ENCODE results near the gene PPFIBP1. TPM values are rescaled to one million over a fixed set of nuclear protein-coding genes. Genes with fewer than 3 reads are reported as not detected.

The PPFIBP1 gene
- total and polyA plus RNA-seq, 2 of the 13 experiments (the other 11 are each of a cell fraction or from before 2014, with no cell fraction given), result 16.2 to 21.8 TPM

DNA sequence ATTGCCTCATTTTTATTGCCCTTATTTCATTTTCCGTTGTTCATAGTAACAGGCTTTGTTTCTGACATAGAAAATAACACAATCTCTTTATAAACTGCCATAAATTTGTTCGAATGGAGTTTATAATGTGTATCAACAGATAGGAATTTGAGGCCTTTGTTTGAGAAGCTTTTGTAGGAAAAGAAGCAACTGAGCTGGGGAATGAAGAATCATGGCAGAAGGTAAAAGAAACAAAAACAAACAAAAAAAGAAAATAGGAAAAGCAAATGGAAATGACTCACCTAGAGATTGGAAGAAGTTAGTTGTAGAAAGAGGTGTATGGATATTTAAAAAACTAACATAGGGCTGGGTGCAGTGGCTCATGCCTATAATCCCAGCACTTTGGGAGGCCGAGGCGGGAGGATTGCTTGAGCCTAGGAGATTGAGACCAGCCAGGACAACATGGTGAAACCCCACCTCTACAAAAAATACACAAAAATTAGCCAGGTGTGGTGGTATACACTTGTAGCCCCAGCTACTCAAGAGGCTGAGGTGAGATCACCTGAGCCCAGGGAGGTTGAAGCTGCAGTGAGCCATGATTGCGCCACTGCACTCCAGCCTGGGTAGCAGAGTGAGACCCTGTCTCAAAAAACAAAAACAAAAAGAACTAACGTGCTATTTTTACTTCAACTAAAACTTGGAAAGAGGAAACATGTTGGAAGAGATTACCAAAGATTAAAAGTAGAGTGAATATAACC lies 171.7 kb downstream of the PPFIBP1 start:
- intact Hi-C loops (cut with micrococcal nuclease; ENCODE audit: unreplicated experiment) (no loop called here), in situ Hi-C loops (cut with HindIII; ENCODE audit: extremely low pct_ligation_motif_present, low pct_unique_long_range_greater_than_20kb) (no loop called here)
- no peaks in the 10 kb centered on the region for H4K20me1 ChIP-seq (ENCODE audit: insufficient read depth, low read length)
- H3K27me3 ChIP-seq (ENCODE audit: control insufficient read depth in 1 of 2, insufficient read depth in 2 of 2, low read length in 2 of 2), result no peaks in the 10 kb centered on the region
- H2AFZ ChIP-seq (ENCODE audit: low read length), result no peak overlapping the region
- DNase-seq (ENCODE audit: low spot score), result no peak
- H3K79me2 ChIP-seq (ENCODE audit: insufficient read depth, low read length), result no peaks in the 10 kb centered on the region
- no peaks in the 10 kb centered on the region for H3K9me3 ChIP-seq (ENCODE audit: low read length)
- H3K9ac ChIP-seq (ENCODE audit: insufficient read depth, low read depth, low read length), result no peak overlapping the region
- peak overlapping the region; percentile 61 for H3K27ac ChIP-seq (ENCODE audit: extremely low read length, insufficient read depth, low read length)
- H3K36me3 ChIP-seq (replicated peaks in 1 of 2; ENCODE audit: control insufficient read depth in 1 of 2, insufficient read depth in 2 of 2, low read length in 2 of 2), result peaks cover 0 to 8% of the 10 kb centered on the region in 2 experiments; a peak in 2 of 5 replicates
- H3K4me3 ChIP-seq (replicated peaks in 1 of 3; ENCODE audit: insufficient read depth in 1 of 3, low read depth in 2 of 3, low read length in 3 of 3), result no peak overlapping the region
- no TSS peak for BruUV-seq (replicated peaks)
- H3K4me2 ChIP-seq (ENCODE audit: low read depth, low read length), result peak overlapping the region; percentile 55
- no peak for FAIRE-seq
- ATAC-seq, result peak; percentile 66
- 84% methylated on average over 6 of the region's 6 CpGs for WGBS (ENCODE audit: low lambda C conversion rate)
- ChIA-PET CTCF (ENCODE audit: low intra/inter-chr PET ratio, low total read pairs) (no interaction called here), POLR2A (interaction anchor here (2.0 to 3.4 kb wide), 2 partner anchors 10 to 14 kb away, joined by 14 to 18 read pairs; no protein-coding TSS in a partner anchor)
- TF ChIP-seq, protein P1, sequence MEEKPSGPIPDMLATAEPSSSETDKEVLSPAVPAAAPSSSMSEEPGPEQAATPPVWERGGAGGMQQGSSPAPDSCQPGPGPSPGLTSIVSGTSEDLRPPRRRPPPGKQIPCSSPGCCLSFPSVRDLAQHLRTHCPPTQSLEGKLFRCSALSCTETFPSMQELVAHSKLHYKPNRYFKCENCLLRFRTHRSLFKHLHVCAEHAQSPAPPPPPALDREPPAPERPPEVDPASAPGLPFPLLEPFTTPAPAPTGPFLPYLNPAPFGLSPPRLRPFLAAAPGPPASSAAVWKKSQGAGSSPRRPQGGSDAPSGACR (CRISPR knock-in tag; IDR thresholded peaks at IDR 0.05), result no peak
- 0 out of 2 replicates have a peak, but pooled peaks have one; percentile 2 for TF ChIP-seq DPF2 (CRISPR knock-in tag; IDR thresholded peaks at IDR 0.05; ENCODE audit: borderline replicate concordance, low read depth)
- no peak for TF ChIP-seq ZNF883 (CRISPR knock-in tag; IDR thresholded peaks at IDR 0.05; ENCODE audit: not compliant biosample characterization)
- peak; percentile 76 for TF ChIP-seq CEBPG (CRISPR knock-in tag; IDR thresholded peaks at IDR 0.05)
- no peak for TF ChIP-seq ZNF652 (CRISPR knock-in tag; IDR thresholded peaks at IDR 0.05; ENCODE audit: borderline replicate concordance, low read depth)
- TF ChIP-seq GATAD2A (CRISPR knock-in tag; IDR thresholded peaks at IDR 0.05), result peak; percentile 60
- TF ChIP-seq LCORL (IDR thresholded peaks at IDR 0.05), result no peak
- TF ChIP-seq LCORL (CRISPR knock-in tag; IDR thresholded peaks at IDR 0.05), result 0 out of 2 replicates have a peak, but pooled peaks have one; percentile 39
- TF ChIP-seq, protein P2, sequence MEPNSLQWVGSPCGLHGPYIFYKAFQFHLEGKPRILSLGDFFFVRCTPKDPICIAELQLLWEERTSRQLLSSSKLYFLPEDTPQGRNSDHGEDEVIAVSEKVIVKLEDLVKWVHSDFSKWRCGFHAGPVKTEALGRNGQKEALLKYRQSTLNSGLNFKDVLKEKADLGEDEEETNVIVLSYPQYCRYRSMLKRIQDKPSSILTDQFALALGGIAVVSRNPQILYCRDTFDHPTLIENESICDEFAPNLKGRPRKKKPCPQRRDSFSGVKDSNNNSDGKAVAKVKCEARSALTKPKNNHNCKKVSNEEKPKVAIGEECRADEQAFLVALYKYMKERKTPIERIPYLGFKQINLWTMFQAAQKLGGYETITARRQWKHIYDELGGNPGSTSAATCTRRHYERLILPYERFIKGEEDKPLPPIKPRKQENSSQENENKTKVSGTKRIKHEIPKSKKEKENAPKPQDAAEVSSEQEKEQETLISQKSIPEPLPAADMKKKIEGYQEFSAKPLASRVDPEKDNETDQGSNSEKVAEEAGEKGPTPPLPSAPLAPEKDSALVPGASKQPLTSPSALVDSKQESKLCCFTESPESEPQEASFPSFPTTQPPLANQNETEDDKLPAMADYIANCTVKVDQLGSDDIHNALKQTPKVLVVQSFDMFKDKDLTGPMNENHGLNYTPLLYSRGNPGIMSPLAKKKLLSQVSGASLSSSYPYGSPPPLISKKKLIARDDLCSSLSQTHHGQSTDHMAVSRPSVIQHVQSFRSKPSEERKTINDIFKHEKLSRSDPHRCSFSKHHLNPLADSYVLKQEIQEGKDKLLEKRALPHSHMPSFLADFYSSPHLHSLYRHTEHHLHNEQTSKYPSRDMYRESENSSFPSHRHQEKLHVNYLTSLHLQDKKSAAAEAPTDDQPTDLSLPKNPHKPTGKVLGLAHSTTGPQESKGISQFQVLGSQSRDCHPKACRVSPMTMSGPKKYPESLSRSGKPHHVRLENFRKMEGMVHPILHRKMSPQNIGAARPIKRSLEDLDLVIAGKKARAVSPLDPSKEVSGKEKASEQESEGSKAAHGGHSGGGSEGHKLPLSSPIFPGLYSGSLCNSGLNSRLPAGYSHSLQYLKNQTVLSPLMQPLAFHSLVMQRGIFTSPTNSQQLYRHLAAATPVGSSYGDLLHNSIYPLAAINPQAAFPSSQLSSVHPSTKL (CRISPR knock-in tag; IDR thresholded peaks at IDR 0.05), result peak; percentile 10; the same call in 1 of the 2 replicates
- TF ChIP-seq, protein P3, sequence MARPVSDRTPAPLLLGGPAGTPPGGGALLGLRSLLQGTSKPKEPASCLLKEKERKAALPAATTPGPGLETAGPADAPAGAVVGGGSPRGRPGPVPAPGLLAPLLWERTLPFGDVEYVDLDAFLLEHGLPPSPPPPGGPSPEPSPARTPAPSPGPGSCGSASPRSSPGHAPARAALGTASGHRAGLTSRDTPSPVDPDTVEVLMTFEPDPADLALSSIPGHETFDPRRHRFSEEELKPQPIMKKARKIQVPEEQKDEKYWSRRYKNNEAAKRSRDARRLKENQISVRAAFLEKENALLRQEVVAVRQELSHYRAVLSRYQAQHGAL (CRISPR knock-in tag; IDR thresholded peaks at IDR 0.05; ENCODE audit: not compliant biosample characterization), result no peak
- TF ChIP-seq, protein P4, sequence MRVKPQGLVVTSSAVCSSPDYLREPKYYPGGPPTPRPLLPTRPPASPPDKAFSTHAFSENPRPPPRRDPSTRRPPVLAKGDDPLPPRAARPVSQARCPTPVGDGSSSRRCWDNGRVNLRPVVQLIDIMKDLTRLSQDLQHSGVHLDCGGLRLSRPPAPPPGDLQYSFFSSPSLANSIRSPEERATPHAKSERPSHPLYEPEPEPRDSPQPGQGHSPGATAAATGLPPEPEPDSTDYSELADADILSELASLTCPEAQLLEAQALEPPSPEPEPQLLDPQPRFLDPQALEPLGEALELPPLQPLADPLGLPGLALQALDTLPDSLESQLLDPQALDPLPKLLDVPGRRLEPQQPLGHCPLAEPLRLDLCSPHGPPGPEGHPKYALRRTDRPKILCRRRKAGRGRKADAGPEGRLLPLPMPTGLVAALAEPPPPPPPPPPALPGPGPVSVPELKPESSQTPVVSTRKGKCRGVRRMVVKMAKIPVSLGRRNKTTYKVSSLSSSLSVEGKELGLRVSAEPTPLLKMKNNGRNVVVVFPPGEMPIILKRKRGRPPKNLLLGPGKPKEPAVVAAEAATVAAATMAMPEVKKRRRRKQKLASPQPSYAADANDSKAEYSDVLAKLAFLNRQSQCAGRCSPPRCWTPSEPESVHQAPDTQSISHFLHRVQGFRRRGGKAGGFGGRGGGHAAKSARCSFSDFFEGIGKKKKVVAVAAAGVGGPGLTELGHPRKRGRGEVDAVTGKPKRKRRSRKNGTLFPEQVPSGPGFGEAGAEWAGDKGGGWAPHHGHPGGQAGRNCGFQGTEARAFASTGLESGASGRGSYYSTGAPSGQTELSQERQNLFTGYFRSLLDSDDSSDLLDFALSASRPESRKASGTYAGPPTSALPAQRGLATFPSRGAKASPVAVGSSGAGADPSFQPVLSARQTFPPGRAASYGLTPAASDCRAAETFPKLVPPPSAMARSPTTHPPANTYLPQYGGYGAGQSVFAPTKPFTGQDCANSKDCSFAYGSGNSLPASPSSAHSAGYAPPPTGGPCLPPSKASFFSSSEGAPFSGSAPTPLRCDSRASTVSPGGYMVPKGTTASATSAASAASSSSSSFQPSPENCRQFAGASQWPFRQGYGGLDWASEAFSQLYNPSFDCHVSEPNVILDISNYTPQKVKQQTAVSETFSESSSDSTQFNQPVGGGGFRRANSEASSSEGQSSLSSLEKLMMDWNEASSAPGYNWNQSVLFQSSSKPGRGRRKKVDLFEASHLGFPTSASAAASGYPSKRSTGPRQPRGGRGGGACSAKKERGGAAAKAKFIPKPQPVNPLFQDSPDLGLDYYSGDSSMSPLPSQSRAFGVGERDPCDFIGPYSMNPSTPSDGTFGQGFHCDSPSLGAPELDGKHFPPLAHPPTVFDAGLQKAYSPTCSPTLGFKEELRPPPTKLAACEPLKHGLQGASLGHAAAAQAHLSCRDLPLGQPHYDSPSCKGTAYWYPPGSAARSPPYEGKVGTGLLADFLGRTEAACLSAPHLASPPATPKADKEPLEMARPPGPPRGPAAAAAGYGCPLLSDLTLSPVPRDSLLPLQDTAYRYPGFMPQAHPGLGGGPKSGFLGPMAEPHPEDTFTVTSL (CRISPR knock-in tag; IDR thresholded peaks at IDR 0.05; ENCODE audit: borderline replicate concordance), result 0 out of 2 replicates have a peak, but pooled peaks have one; percentile 19
- TF ChIP-seq CEBPB (IDR thresholded peaks at IDR 0.05; ENCODE audit: borderline replicate concordance, low read depth, low read length), result peak; percentile 75; the same call in 1 of the 2 replicates
- H3K4me1 ChIP-seq (ENCODE audit: insufficient read depth, low read length), result peaks cover 40% of the 10 kb centered on the region
